Stimulated activated CD8-positive, alpha-beta memory T cell treated with anti-CD3 and anti-CD28 coated beads, Interleukin-7, amount 100 ng/mL, for 48 hours (primary cell): ENCODE data around the gene ABCE1.
"Not testable (repeated sequence)": the region's sequence is repeated elsewhere in the genome, so short reads cannot be mapped to it uniquely, and the experiment has no call there.

Experiments
- DNase-seq, 2 donors: peaks; one replicate each; pipeline ENCODE4 v3.0.0-alpha.2; 2020; ENCODE audit warnings: low read depth in 1 of 2; ENCODE audit errors: extremely low read depth in 1 of 2

Gene ABCE1

GRCh38 chr4:145101091-145101490 is 3.0 kb downstream of the ABCE1 start:
- DNase-seq, result no peak

GRCh38 chr4:145102619-145103018 is 4.5 kb downstream of the ABCE1 start:
- no peak for DNase-seq

GRCh38 chr4:145103496-145103895 is 5.4 kb downstream of the ABCE1 start:
- no peak for DNase-seq

- DNase-seq, result no peak
Observed at GRCh38 chr4:145107126-145107525, 9.0 kb downstream of the ABCE1 start.

GRCh38 chr4:145108128-145108527 is 10.0 kb downstream of the ABCE1 start:
- DNase-seq, result no peak

GRCh38 chr4:145125396-145125795 is 27.3 kb downstream of the ABCE1 start:
- DNase-seq, result no peak

GRCh38 chr4:145130130-145130529 is 32.0 kb downstream of the ABCE1 start:
- DNase-seq, result no peak

- DNase-seq, result no peak
Observed at GRCh38 chr4:145130788-145131399, 32.8 kb downstream of the ABCE1 start.

- DNase-seq, result no peak
Observed at GRCh38 chr4:145131848-145132247, 33.7 kb downstream of the ABCE1 start.

GRCh38 chr4:145132511-145133098 is 34.5 kb downstream of the ABCE1 start:
- no peak for DNase-seq

- not testable (repeated sequence) for DNase-seq
Observed at GRCh38 chr4:145136219-145136618, 38.1 kb downstream of the ABCE1 start.

- no peak for DNase-seq
Observed at GRCh38 chr4:145148980-145149379, 50.9 kb downstream of the ABCE1 start.

GRCh38 chr4:145153181-145153903 is 55.2 kb downstream of the ABCE1 start:
- no peak for DNase-seq

- DNase-seq, result no peak
Observed at GRCh38 chr4:145153904-145154298, 55.8 kb downstream of the ABCE1 start.

- DNase-seq, result no peak
Observed at GRCh38 chr4:145154573-145154972, 56.5 kb downstream of the ABCE1 start.

GRCh38 chr4:145155268-145155870 is 57.3 kb downstream of the ABCE1 start:
- no peak for DNase-seq

- DNase-seq, result no peak
Observed at GRCh38 chr4:145156986-145157385, 58.9 kb downstream of the ABCE1 start.

GRCh38 chr4:145161549-145161948 is 63.4 kb downstream of the ABCE1 start:
- no peak for DNase-seq

- no peak for DNase-seq
Observed at GRCh38 chr4:145167887-145168286, 69.8 kb downstream of the ABCE1 start.

- no peak for DNase-seq
Observed at GRCh38 chr4:145168581-145169187, 70.6 kb downstream of the ABCE1 start.

GRCh38 chr4:145170223-145170622 is 72.1 kb downstream of the ABCE1 start:
- no peak for DNase-seq
